HG02571 (cell line): ENCODE data around the gene GMEB1.
"Not testable (repeated sequence)": the region's sequence is repeated elsewhere in the genome, so short reads cannot be mapped to it uniquely, and the experiment has no call there.

Source experiments
- ATAC-seq: cut with Tn5 transposase; IDR thresholded peaks from one replicate; pipeline ENCODE4 v1.9.1; 2021; ENCODE audit warnings: mild to moderate bottlenecking, moderate library complexity; ENCODE audit not compliant: unreplicated experiment

The GMEB1 gene

GRCh38 chr1:28671254-28671780 is 2.7 kb downstream of the GMEB1 start:
- no peak for ATAC-seq

GRCh38 chr1:28672971-28673370 is 4.4 kb downstream of the GMEB1 start:
- not testable (repeated sequence) for ATAC-seq

- ATAC-seq = no peak
Measured at GRCh38 chr1:28675924-28676257, 7.3 kb downstream of the GMEB1 start.

- no peak for ATAC-seq
Measured at GRCh38 chr1:28680151-28680550, 11.6 kb downstream of the GMEB1 start.

GRCh38 chr1:28682840-28683239 is 14.3 kb downstream of the GMEB1 start:
- ATAC-seq = no peak

GRCh38 chr1:28684937-28685336 is 16.4 kb downstream of the GMEB1 start:
- ATAC-seq = no peak

- ATAC-seq = not testable (repeated sequence)
Measured at GRCh38 chr1:28691627-28692026, 23.0 kb downstream of the GMEB1 start.

GRCh38 chr1:28703629-28704028 is 35.0 kb downstream of the GMEB1 start:
- ATAC-seq = no peak

- no peak for ATAC-seq
Measured at GRCh38 chr1:28716336-28716735, 47.8 kb downstream of the GMEB1 start.

GRCh38 chr1:28718166-28718565 is 49.6 kb downstream of the GMEB1 start:
- no peak for ATAC-seq

GRCh38 chr1:28718586-28719331 is 50.2 kb downstream of the GMEB1 start:
- no peak for ATAC-seq

- no peak for ATAC-seq
Measured at GRCh38 chr1:28719332-28719619, 50.7 kb downstream of the GMEB1 start.

GRCh38 chr1:28720376-28720775 is 51.8 kb downstream of the GMEB1 start:
- no peak for ATAC-seq

- ATAC-seq = not testable (repeated sequence)
Measured at GRCh38 chr1:28721927-28722326, 53.3 kb downstream of the GMEB1 start.

GRCh38 chr1:28725365-28725764 is 56.8 kb downstream of the GMEB1 start:
- not testable (repeated sequence) for ATAC-seq

GRCh38 chr1:28735961-28736449 is 67.4 kb downstream of the GMEB1 start:
- no peak for ATAC-seq

GRCh38 chr1:28736450-28737306 is 68.1 kb downstream of the GMEB1 start, which contains the start of gene YTHDF2:
Gene YTHDF2 (plus strand): TSS chr1:28736940. CDS start chr1:28737121, 181 bp downstream.
- peak; percentile 90 for ATAC-seq

GRCh38 chr1:28737307-28738132 is 68.9 kb downstream of the GMEB1 start:
- no peak for ATAC-seq

- ATAC-seq = no peak
Measured at GRCh38 chr1:28740118-28740517, 71.5 kb downstream of the GMEB1 start.

- ATAC-seq = no peak
Measured at GRCh38 chr1:28744184-28744583, 75.6 kb downstream of the GMEB1 start.

- ATAC-seq = no peak
Measured at GRCh38 chr1:28745653-28746173, 77.1 kb downstream of the GMEB1 start.
